Measurements from ENCODE around the gene SLF2.

SLF2 gene

GRCh38 chr10:100867261-100867963, 45.4 kb upstream of the SLF2 start:
- TF ChIP-seq CTCF (conservative IDR thresholded peaks at IDR 0.05), result no peak
- no peak for TF ChIP-seq ZFX (IDR thresholded peaks at IDR 0.05)
- H3K27ac ChIP-seq, result no peak overlapping the region

- TF ChIP-seq ZFX (IDR thresholded peaks at IDR 0.05) (no peak), CTCF (conservative IDR thresholded peaks at IDR 0.05) (no peak)
- no peak overlapping the region for H3K27ac ChIP-seq
These were observed 44.4 kb upstream of the SLF2 start for GRCh38 chr10:100868382-100868781.

GRCh38 chr10:100869399-100869798, 43.4 kb upstream of the SLF2 start:
- TF ChIP-seq CTCF (conservative IDR thresholded peaks at IDR 0.05) (no peak), ZFX (IDR thresholded peaks at IDR 0.05) (no peak)
- H3K27ac ChIP-seq, result no peak overlapping the region

GRCh38 chr10:100872034-100872791, 40.5 kb upstream of the SLF2 start:
- H3K27ac ChIP-seq, result no peak overlapping the region
- TF ChIP-seq CTCF (conservative IDR thresholded peaks at IDR 0.05), result peak; percentile 71
- TF ChIP-seq ZFX (IDR thresholded peaks at IDR 0.05), result no peak

GRCh38 chr10:100873146-100873826, 39.5 kb upstream of the SLF2 start:
- no peak overlapping the region for H3K27ac ChIP-seq
- TF ChIP-seq ZFX (IDR thresholded peaks at IDR 0.05) (no peak), CTCF (conservative IDR thresholded peaks at IDR 0.05) (no peak)

- no peak for TF ChIP-seq CTCF (conservative IDR thresholded peaks at IDR 0.05)
- TF ChIP-seq ZFX (IDR thresholded peaks at IDR 0.05), result no peak
- no peak overlapping the region for H3K27ac ChIP-seq
These were observed 38.9 kb upstream of the SLF2 start for GRCh38 chr10:100873827-100874326.

Data from C4-2B (cell line).